IMR-90 (cell line): Measurements from ENCODE around the gene MKNK2.

ENCODE experiments used
- CEBPB ChIP-seq: IDR thresholded peaks from 2 replicates; pipeline ENCODE4 v1.6.1; 2012; ENCODE audit warnings: low read depth, low read length, improper control_type of control experiment
- FOS ChIP-seq: fragments of 150-350 bp; IDR thresholded peaks from 2 replicates; pipeline ENCODE4 v1.6.1; 2016; ENCODE audit warnings: low read depth, low read length
- MAZ ChIP-seq: IDR thresholded peaks from 2 replicates; pipeline ENCODE4 v1.6.1; 2012; ENCODE audit warnings: low read depth, mild to moderate bottlenecking, low read length, improper control_type of control experiment, moderate library complexity, borderline replicate concordance
- POLR2A ChIP-seq: IDR thresholded peaks from 2 replicates; pipeline ENCODE4 v1.6.1; 2012; ENCODE audit warnings: mild to moderate bottlenecking, low read depth, low read length
- RAD21 ChIP-seq: IDR thresholded peaks from 2 replicates; pipeline ENCODE4 v1.6.1; 2012; ENCODE audit warnings: low read length, improper control_type of control experiment
- RFX5 ChIP-seq: IDR thresholded peaks from 2 replicates; pipeline ENCODE4 v1.8.0; 2012; ENCODE audit warnings: low read depth, mild to moderate bottlenecking, low read length, moderate library complexity
- USF2 ChIP-seq: fragments of 150-350 bp; IDR thresholded peaks from 2 replicates; pipeline ENCODE4 v1.6.1; 2017; ENCODE audit warnings: mild to moderate bottlenecking, antibody characterized with exemption, low read length, low read depth
- TF ChIP-seq, protein P1 (sequence below): conservative IDR thresholded peaks from 2 replicates; pipeline ENCODE4 v1.5.1; 2012; ENCODE audit warnings: mild to moderate bottlenecking, low read depth, low read length, improper control_type of control experiment

- TF ChIP-seq, protein P1, sequence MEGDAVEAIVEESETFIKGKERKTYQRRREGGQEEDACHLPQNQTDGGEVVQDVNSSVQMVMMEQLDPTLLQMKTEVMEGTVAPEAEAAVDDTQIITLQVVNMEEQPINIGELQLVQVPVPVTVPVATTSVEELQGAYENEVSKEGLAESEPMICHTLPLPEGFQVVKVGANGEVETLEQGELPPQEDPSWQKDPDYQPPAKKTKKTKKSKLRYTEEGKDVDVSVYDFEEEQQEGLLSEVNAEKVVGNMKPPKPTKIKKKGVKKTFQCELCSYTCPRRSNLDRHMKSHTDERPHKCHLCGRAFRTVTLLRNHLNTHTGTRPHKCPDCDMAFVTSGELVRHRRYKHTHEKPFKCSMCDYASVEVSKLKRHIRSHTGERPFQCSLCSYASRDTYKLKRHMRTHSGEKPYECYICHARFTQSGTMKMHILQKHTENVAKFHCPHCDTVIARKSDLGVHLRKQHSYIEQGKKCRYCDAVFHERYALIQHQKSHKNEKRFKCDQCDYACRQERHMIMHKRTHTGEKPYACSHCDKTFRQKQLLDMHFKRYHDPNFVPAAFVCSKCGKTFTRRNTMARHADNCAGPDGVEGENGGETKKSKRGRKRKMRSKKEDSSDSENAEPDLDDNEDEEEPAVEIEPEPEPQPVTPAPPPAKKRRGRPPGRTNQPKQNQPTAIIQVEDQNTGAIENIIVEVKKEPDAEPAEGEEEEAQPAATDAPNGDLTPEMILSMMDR = no peak
- TF ChIP-seq USF2 = no peak
- TF ChIP-seq MAZ = no peak
- TF ChIP-seq FOS = no peak
- TF ChIP-seq RFX5 = no peak
- no peak for TF ChIP-seq POLR2A
- no peak for TF ChIP-seq RAD21
- TF ChIP-seq CEBPB = no peak
Measured at GRCh38 chr19:2033825-2034159, 17.3 kb downstream of the MKNK2 start.
